Smooth muscle cell (in vitro differentiated cells): ENCODE measurements around the gene ANGPTL8. TPM values are rescaled to one million over a fixed set of nuclear protein-coding genes. Genes with fewer than 3 reads are reported as not detected.

Experiments
- DNase-seq: peaks from one replicate; lab custom pipeline; 2025; ENCODE audit not compliant: unreplicated experiment; lab: John Stamatoyannopoulos, UW
- H2AFZ ChIP-seq: fragments of 200-600 bp; sonication (generic); 2 replicates; pipeline ENCODE4 v1.6.0; 2016; ENCODE audit warnings: antibody characterized with exemption, low read depth, mild to moderate bottlenecking
- H3F3A ChIP-seq: fragments of 200-600 bp; sonication (generic); 2 replicates; pipeline ENCODE4 v1.6.0; 2017; ENCODE audit warnings: antibody characterized with exemption, low read depth
- H3K27ac ChIP-seq: fragments of 200-600 bp; sonication (generic); 2 replicates; pipeline ENCODE4 v1.5.1; 2016; ENCODE audit warnings: low read depth, mild to moderate bottlenecking
- H3K27me3 ChIP-seq: fragments of 200-600 bp; sonication (generic); 2 replicates; pipeline ENCODE4 v1.6.1; 2016; ENCODE audit warnings: low read depth, mild to moderate bottlenecking
- H3K36me3 ChIP-seq: fragments of 200-600 bp; sonication (generic); 2 replicates; pipeline ENCODE4 v1.5.1; 2016; ENCODE audit warnings: low read depth
- H3K4me1 ChIP-seq: fragments of 200-600 bp; sonication (generic); 2 replicates; pipeline ENCODE4 v1.5.1; 2016; ENCODE audit warnings: low read depth
- H3K4me2 ChIP-seq: fragments of 200-600 bp; sonication (generic); 2 replicates; pipeline ENCODE4 v1.6.0; 2016; ENCODE audit warnings: mild to moderate bottlenecking
- H3K4me3 ChIP-seq: fragments of 200-600 bp; sonication (generic); 2 replicates; pipeline ENCODE4 v1.5.1; 2016; ENCODE audit warnings: mild to moderate bottlenecking
- H3K79me2 ChIP-seq: fragments of 200-600 bp; sonication (generic); 2 replicates; pipeline ENCODE4 v1.6.0; 2016; ENCODE audit warnings: low read depth, mild to moderate bottlenecking
- H3K9ac ChIP-seq: fragments of 200-600 bp; sonication (generic); 2 replicates; pipeline ENCODE4 v1.6.0; 2016; ENCODE audit warnings: low read depth
- H3K9me3 ChIP-seq: fragments of 200-600 bp; sonication (generic); replicated peaks from 2 replicates; pipeline ENCODE4 v1.5.1; 2016; ENCODE audit warnings: low read depth
- H4K20me1 ChIP-seq: fragments of 200-600 bp; sonication (generic); 2 replicates; pipeline ENCODE4 v1.6.0; 2016; ENCODE audit warnings: low read depth
- WGBS: methylation state at CpG from one replicate; pipeline ENCODE4 v1.1.7; 2016; ENCODE audit warnings: low lambda C conversion rate; 5-methylcytosine and 5-hydroxymethylcytosine counted together
- polyA plus RNA-seq: library from polyadenylated mRNA; unstranded; fragments of >200 nt; fragmentation: Nextera tagmentation; extraction: Ambion mirVana; gene quantifications from 2 replicates; pipeline ENCODE4 v1.2.1, GENCODE V29; 2016
- total RNA-seq: library from RNA; depleted of rRNA; stranded (reverse); fragments of >200 nt; gene quantifications from 2 replicates; pipeline ENCODE4 v1.2.3, GENCODE V29; 2014
- TF ChIP-seq, protein P1 (sequence below): fragments of 200-600 bp; sonication (generic); IDR thresholded peaks from 2 replicates; pipeline ENCODE4 v1.5.1; 2017; ENCODE audit warnings: borderline replicate concordance, mild to moderate bottlenecking, antibody characterized with exemption; ENCODE audit not compliant: insufficient read depth, poor library complexity, severe bottlenecking

Gene ANGPTL8
- total and polyA plus RNA-seq, 2 experiments from 2014 or later = 0.54 to 0.80 TPM

DNA sequence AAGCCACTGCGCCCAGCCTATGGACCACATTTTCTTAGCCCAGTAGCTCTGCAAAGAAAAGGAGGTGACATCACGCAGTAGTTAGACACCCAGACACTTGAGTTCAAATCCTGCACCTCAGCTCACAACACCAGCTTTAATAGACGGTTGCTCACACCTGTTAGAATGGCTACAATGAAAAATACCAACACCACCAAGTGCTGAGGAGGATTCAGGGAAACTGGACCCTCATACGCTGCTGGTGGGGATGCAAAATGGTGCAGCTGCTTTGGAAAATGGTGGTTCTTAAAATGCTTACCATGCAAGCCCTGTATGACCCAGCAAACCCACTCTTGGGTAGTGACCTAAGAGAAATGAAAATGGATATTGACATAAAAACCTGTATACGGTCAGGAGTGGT, 34.6 kb downstream of the ANGPTL8 start:
- Histone ChIP-seq H3K79me2 (no peaks in the 10 kb centered on the region), H3K27me3 (no peaks in the 10 kb centered on the region), H3K36me3 (no peaks in the 10 kb centered on the region), H3F3A (no peaks in the 10 kb centered on the region), H4K20me1 (no peaks in the 10 kb centered on the region), H3K9ac (no peak overlapping the region), H3K4me1 (no peaks in the 10 kb centered on the region), H3K4me3 (no peak overlapping the region), H3K9me3 (no peaks in the 10 kb centered on the region), H3K27ac (no peak overlapping the region), H2AFZ (no peak overlapping the region), H3K4me2 (no peak overlapping the region)
- WGBS = 96% methylated on average over 5 of the region's 5 CpGs
- TF ChIP-seq, protein P1, sequence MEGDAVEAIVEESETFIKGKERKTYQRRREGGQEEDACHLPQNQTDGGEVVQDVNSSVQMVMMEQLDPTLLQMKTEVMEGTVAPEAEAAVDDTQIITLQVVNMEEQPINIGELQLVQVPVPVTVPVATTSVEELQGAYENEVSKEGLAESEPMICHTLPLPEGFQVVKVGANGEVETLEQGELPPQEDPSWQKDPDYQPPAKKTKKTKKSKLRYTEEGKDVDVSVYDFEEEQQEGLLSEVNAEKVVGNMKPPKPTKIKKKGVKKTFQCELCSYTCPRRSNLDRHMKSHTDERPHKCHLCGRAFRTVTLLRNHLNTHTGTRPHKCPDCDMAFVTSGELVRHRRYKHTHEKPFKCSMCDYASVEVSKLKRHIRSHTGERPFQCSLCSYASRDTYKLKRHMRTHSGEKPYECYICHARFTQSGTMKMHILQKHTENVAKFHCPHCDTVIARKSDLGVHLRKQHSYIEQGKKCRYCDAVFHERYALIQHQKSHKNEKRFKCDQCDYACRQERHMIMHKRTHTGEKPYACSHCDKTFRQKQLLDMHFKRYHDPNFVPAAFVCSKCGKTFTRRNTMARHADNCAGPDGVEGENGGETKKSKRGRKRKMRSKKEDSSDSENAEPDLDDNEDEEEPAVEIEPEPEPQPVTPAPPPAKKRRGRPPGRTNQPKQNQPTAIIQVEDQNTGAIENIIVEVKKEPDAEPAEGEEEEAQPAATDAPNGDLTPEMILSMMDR = no peak
- no peak for DNase-seq

GRCh38 chr19:11274533-11275086, 35.2 kb downstream of the ANGPTL8 start:
- 76% methylated on average over 4 of the region's 4 CpGs for WGBS
- H3K36me3 ChIP-seq = no peaks in the 10 kb centered on the region
- no peaks in the 10 kb centered on the region for H3K4me1 ChIP-seq
- no peaks in the 10 kb centered on the region for H4K20me1 ChIP-seq
- no peak for DNase-seq
- H3K4me3 ChIP-seq = no peak overlapping the region
- H3K27ac ChIP-seq = no peak overlapping the region
- H3F3A ChIP-seq = no peaks in the 10 kb centered on the region
- H3K9me3 ChIP-seq = no peaks in the 10 kb centered on the region
- TF ChIP-seq, protein P1 = no peak
- no peak overlapping the region for H3K9ac ChIP-seq
- H3K27me3 ChIP-seq = no peaks in the 10 kb centered on the region
- H3K79me2 ChIP-seq = no peaks in the 10 kb centered on the region
- H3K4me2 ChIP-seq = no peak overlapping the region
- H2AFZ ChIP-seq = no peak overlapping the region

- Histone ChIP-seq H4K20me1 (no peaks in the 10 kb centered on the region), H3K27ac (no peak overlapping the region), H2AFZ (no peak overlapping the region)
Measured at GRCh38 chr19:11278670-11279069, 39.3 kb downstream of the ANGPTL8 start.

More at GRCh38 chr19:11278670-11279069, 39.3 kb downstream of the ANGPTL8 start:
- Histone ChIP-seq H3K9ac (no peak overlapping the region), H3K4me1 (no peaks in the 10 kb centered on the region), H3K4me2 (no peak overlapping the region), H3K4me3 (no peak overlapping the region), H3K79me2 (no peaks in the 10 kb centered on the region), H3K27me3 (no peaks in the 10 kb centered on the region), H3F3A (no peaks in the 10 kb centered on the region), H3K36me3 (no peaks in the 10 kb centered on the region), H3K9me3 (no peaks in the 10 kb centered on the region)
- WGBS = 67% methylated on average over 6 of the region's 6 CpGs
- TF ChIP-seq, protein P1 = no peak
- no peak for DNase-seq
